Measurements from ENCODE around the gene HMGCS2. TPM values are rescaled to one million over a fixed set of nuclear protein-coding genes. Genes with fewer than 3 reads are reported as not detected.

Gene HMGCS2
- total and polyA plus RNA-seq, 9 of the 15 experiments (the other 6 are each of a cell fraction or from before 2014, with no cell fraction given): 0.13 TPM; not detected in 8

DNA sequence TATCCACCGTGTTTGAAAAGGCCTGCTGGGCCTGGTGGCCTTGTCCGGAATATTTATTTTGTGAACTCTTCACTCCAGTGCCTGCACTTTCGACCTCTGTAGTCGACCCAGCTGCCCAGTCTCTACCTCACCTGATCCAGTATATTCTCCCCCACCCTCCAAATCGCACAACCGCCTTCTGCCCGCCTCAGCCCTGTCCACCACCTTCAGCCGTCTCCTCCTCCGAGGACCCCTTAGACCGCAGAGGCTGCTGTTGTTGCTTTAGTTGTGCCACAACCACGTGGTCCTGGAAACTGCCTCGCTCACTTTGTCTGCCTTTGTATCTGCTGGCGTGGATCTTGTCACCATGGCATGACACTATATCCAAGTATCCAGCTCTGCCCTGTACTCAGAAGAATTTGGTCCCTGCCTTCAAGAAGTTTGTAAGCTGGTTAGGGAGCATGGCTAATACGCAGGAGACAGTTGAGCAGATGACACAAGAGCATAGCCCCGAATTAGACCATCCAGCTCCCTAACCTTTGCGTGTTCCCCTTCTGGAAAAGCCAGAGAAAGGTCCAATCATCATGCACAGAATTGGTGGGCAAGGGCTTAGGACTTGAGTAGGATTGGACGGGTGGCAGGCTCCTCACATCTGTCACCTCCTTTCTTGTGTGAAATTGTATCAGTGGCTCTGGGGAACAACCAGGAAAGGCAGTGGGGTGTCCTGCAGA is 55.5 kb downstream of the HMGCS2 start (continued):
- TF ChIP-seq ETV5 (CRISPR knock-in tag; IDR thresholded peaks at IDR 0.05; ENCODE audit: low read depth): no peak
- TF ChIP-seq ZNF766 (CRISPR knock-in tag; conservative IDR thresholded peaks at IDR 0.05): 0 out of 2 replicates have a peak, but pooled peaks have one; percentile 60

GRCh38 chr1:119712342-119713038 is 56.2 kb downstream of the HMGCS2 start:
- Histone ChIP-seq H3K4me1 (replicated peaks in 1 of 2; ENCODE audit: control insufficient read depth in 2 of 2, insufficient read depth in 2 of 2, low read length in 2 of 2) (peaks cover 17 to 30% of the 10 kb centered on the region in 2 experiments), H3K79me2 (ENCODE audit: control insufficient read depth, insufficient read depth, low read length) (peaks cover 39% of the 10 kb centered on the region), H3K4me2 (ENCODE audit: insufficient read depth, low read length) (peak overlapping the region; percentile 93), H4K20me1 (replicated peaks; ENCODE audit: control insufficient read depth, insufficient read depth, low read length) (peaks cover 24% of the 10 kb centered on the region), H2AFZ (ENCODE audit: low read depth, low read length) (peak overlapping the region; percentile 85), H3K27ac (ENCODE audit: extremely low read depth, low read depth, low read length) (peak overlapping the region; percentile 60; the same call in 2 of the 3 replicates), H3K9ac (ENCODE audit: insufficient read depth in 1 of 2, low read depth in 2 of 2, low read length in 2 of 2) (peak overlapping the region; percentile 79 to 89), H3K36me3 (ENCODE audit: control insufficient read depth, insufficient read depth, low read length) (no peaks in the 10 kb centered on the region), H3K4me3 (peak overlapping the region; percentile 68), H3K9me3 (replicated peaks; ENCODE audit: control insufficient read depth, insufficient read depth, low read depth, low read length) (no peaks in the 10 kb centered on the region), H3K9me1 (ENCODE audit: control insufficient read depth, insufficient read depth, low read length) (no peaks in the 10 kb centered on the region), H3K27me3 (ENCODE audit: control insufficient read depth in 2 of 2, insufficient read depth in 2 of 2, low read length in 2 of 2) (peaks cover 2 to 12% of the 10 kb centered on the region in 2 experiments; a peak in 4 of 5 replicates)
- DNase-seq (ENCODE audit: extremely low read depth in 1 of 4, low spot score in 3 of 4) (peak; percentile 43 to 67 (median 55)), FAIRE-seq (no peak), ATAC-seq (peak; percentile 93)
- CTCF ChIA-PET (ENCODE audit: low intra/inter-chr PET ratio): no interaction called here
- intact Hi-C loops (cut with micrococcal nuclease) (loop anchor here (2.0 to 5.0 kb wide), 2 partner anchors 24 to 35 kb away; no protein-coding TSS in a partner anchor), in situ Hi-C loops (cut with MboI) (no loop called here)
- POLR2A ChIA-PET: interaction anchor here (0.6 to 2.7 kb wide), 15 partner anchors 9 to 67 kb away, joined by 3 to 11 read pairs (median 6); partner anchors contain the start of gene ZNF697
- WGBS (ENCODE audit: insufficient coverage, low coverage, missing lambda C conversion rate): 4% methylated on average over 41 of the region's 51 CpGs
- no TSS peak for BruUV-seq (replicated peaks)
- 0 out of 2 replicates have a peak, but pooled peaks have one; percentile 31 for TF ChIP-seq ZNF232 (CRISPR knock-in tag; IDR thresholded peaks at IDR 0.05)
- no peak for TF ChIP-seq BRD4 (IDR thresholded peaks at IDR 0.05)
- TF ChIP-seq CLOCK (CRISPR knock-in tag; IDR thresholded peaks at IDR 0.05; ENCODE audit: borderline replicate concordance): no peak
- no peak for TF ChIP-seq ZNF644 (tag; IDR thresholded peaks at IDR 0.05; ENCODE audit: low read depth)
- TF ChIP-seq, protein P1, sequence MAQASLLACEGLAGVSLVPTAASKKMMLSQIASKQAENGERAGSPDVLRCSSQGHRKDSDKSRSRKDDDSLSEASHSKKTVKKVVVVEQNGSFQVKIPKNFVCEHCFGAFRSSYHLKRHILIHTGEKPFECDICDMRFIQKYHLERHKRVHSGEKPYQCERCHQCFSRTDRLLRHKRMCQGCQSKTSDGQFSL (CRISPR knock-in tag; IDR thresholded peaks at IDR 0.05): peak; percentile 79
- TF ChIP-seq, protein P1 (tag; IDR thresholded peaks at IDR 0.05): peak in 1 of 2 experiments; percentile 81; a peak in 2 of 4 replicates
- TF ChIP-seq EGR1 (conservative IDR thresholded peaks at IDR 0.05): peak; percentile 38; the same call in 1 of the 2 replicates
- TF ChIP-seq, protein P2, sequence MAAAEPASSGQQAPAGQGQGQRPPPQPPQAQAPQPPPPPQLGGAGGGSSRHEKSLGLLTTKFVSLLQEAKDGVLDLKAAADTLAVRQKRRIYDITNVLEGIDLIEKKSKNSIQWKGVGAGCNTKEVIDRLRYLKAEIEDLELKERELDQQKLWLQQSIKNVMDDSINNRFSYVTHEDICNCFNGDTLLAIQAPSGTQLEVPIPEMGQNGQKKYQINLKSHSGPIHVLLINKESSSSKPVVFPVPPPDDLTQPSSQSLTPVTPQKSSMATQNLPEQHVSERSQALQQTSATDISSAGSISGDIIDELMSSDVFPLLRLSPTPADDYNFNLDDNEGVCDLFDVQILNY (CRISPR knock-in tag; IDR thresholded peaks at IDR 0.05): no peak
- TF ChIP-seq KDM4B (IDR thresholded peaks at IDR 0.05; ENCODE audit: borderline replicate concordance in 2 of 2, low read depth in 1 of 2): no peak
- TF ChIP-seq HMG20B (CRISPR knock-in tag; IDR thresholded peaks at IDR 0.05): no peak
- TF ChIP-seq HEY1 (CRISPR knock-in tag; IDR thresholded peaks at IDR 0.05; ENCODE audit: borderline replicate concordance): no peak
- no peak for TF ChIP-seq SMARCB1 (IDR thresholded peaks at IDR 0.05; ENCODE audit: insufficient read length, low read depth)

Measured in K562 (cell line).